DOHH2 (cell line): ENCODE measurements around the gene CTSF.
A peak's percentile ranks its signal among the peaks of the same experiment; 100 is the strongest.

Experiments
- H3F3A ChIP-seq: fragments of 200-600 bp; sonication (generic), shearing (Covaris generic); 2 replicates; pipeline ENCODE4 v1.6.0; 2016; ENCODE audit warnings: antibody characterized with exemption, mild to moderate bottlenecking; ENCODE audit not compliant: control insufficient read depth, insufficient read depth
- H3K27ac ChIP-seq: fragments of 200-600 bp; sonication (generic); 2 replicates; pipeline ENCODE4 v1.5.1; 2014; ENCODE audit warnings: low read depth, mild to moderate bottlenecking, low read length, moderate library complexity
- H3K27me3 ChIP-seq: fragments of 200-600 bp; sonication (generic); 2 replicates; pipeline ENCODE4 v1.6.1; 2014; ENCODE audit warnings: mild to moderate bottlenecking, low read length, mixed read lengths; ENCODE audit not compliant: control insufficient read depth
- H3K36me3 ChIP-seq: fragments of 200-600 bp; sonication (generic); 2 replicates; pipeline ENCODE4 v1.6.1; 2014; ENCODE audit warnings: mild to moderate bottlenecking, low read length, moderate library complexity, mixed read lengths; ENCODE audit not compliant: control insufficient read depth
- H3K4me1 ChIP-seq: fragments of 200-600 bp; sonication (generic); 2 replicates; pipeline ENCODE4 v1.6.1; 2014; ENCODE audit warnings: mild to moderate bottlenecking, low read length, mixed read lengths; ENCODE audit not compliant: control insufficient read depth
- H3K4me2 ChIP-seq: fragments of 200-600 bp; sonication (generic); 2 replicates; pipeline ENCODE4 v1.6.0; 2014; ENCODE audit warnings: mild to moderate bottlenecking, low read length, moderate library complexity
- H3K4me3 ChIP-seq: fragments of 200-600 bp; sonication (generic); 2 replicates; pipeline ENCODE4 v1.5.1; 2014; ENCODE audit warnings: mild to moderate bottlenecking, low read length, mixed read lengths
- H3K79me2 ChIP-seq: fragments of 200-600 bp; sonication (generic); 2 replicates; pipeline ENCODE4 v1.6.1; 2014; ENCODE audit warnings: mild to moderate bottlenecking, low read length, mixed read lengths; ENCODE audit not compliant: control insufficient read depth
- H3K9me2 ChIP-seq: fragments of 200-600 bp; sonication (generic); replicated peaks from 2 replicates; pipeline ENCODE4 v1.6.1; 2014; ENCODE audit warnings: mild to moderate bottlenecking, low read length, mixed read lengths; ENCODE audit not compliant: control insufficient read depth
- H3K9me3 ChIP-seq: fragments of 200-600 bp; sonication (generic); 2 replicates; pipeline ENCODE4 v1.6.1; 2014; ENCODE audit warnings: antibody characterized with exemption, low read length, mixed read lengths; ENCODE audit not compliant: control insufficient read depth, insufficient read depth
- H4K20me1 ChIP-seq: fragments of 200-600 bp; sonication (generic); 2 replicates; pipeline ENCODE4 v1.6.0; 2014; ENCODE audit warnings: low read depth, mild to moderate bottlenecking, antibody characterized with exemption, low read length, moderate library complexity; ENCODE audit not compliant: control insufficient read depth, insufficient read depth
- EZH2phosphoT487 ChIP-seq: fragments of 200-600 bp; sonication (generic); IDR thresholded peaks from 2 replicates; pipeline ENCODE4 v1.6.1; 2017; ENCODE audit warnings: borderline replicate concordance, mild to moderate bottlenecking, antibody characterized with exemption, low read length, moderate library complexity, mixed read lengths
- TF ChIP-seq, protein P1 (sequence below): fragments of 200-600 bp; sonication (generic); IDR thresholded peaks from one replicate; pipeline ENCODE4 v1.5.1; 2014; ENCODE audit warnings: antibody characterized with exemption, mild to moderate bottlenecking, low read depth, low read length; ENCODE audit not compliant: poor library complexity, severe bottlenecking

CTSF gene

GRCh38 chr11:66595245-66595904 lies 27.0 kb upstream of the CTSF start:
- no peak overlapping the region for H3K4me3 ChIP-seq
- H4K20me1 ChIP-seq, result no peaks in the 10 kb centered on the region
- H3K4me2 ChIP-seq, result 0 out of 2 replicates have a peak overlapping the region, but pooled peaks have one; percentile 4
- TF ChIP-seq, protein P1, sequence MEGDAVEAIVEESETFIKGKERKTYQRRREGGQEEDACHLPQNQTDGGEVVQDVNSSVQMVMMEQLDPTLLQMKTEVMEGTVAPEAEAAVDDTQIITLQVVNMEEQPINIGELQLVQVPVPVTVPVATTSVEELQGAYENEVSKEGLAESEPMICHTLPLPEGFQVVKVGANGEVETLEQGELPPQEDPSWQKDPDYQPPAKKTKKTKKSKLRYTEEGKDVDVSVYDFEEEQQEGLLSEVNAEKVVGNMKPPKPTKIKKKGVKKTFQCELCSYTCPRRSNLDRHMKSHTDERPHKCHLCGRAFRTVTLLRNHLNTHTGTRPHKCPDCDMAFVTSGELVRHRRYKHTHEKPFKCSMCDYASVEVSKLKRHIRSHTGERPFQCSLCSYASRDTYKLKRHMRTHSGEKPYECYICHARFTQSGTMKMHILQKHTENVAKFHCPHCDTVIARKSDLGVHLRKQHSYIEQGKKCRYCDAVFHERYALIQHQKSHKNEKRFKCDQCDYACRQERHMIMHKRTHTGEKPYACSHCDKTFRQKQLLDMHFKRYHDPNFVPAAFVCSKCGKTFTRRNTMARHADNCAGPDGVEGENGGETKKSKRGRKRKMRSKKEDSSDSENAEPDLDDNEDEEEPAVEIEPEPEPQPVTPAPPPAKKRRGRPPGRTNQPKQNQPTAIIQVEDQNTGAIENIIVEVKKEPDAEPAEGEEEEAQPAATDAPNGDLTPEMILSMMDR, result no peak
- TF ChIP-seq EZH2phosphoT487, result no peak
- H3F3A ChIP-seq, result no peaks in the 10 kb centered on the region
- no peak overlapping the region for H3K27ac ChIP-seq
- H3K36me3 ChIP-seq, result peaks cover 13% of the 10 kb centered on the region
- peaks cover 20% of the 10 kb centered on the region for H3K79me2 ChIP-seq
- no peaks in the 10 kb centered on the region for H3K9me2 ChIP-seq
- H3K9me3 ChIP-seq, result no peaks in the 10 kb centered on the region
- 0 out of 2 replicates have a peak, but pooled peaks cover 4% of the 10 kb centered on the region for H3K27me3 ChIP-seq
- H3K4me1 ChIP-seq, result peaks cover 36% of the 10 kb centered on the region

- no peaks in the 10 kb centered on the region for H3K9me3 ChIP-seq
- H3K4me3 ChIP-seq, result peak overlapping the region; percentile 99
- H3K27me3 ChIP-seq, result 0 out of 2 replicates have a peak, but pooled peaks cover 4% of the 10 kb centered on the region
- TF ChIP-seq EZH2phosphoT487, result no peak
- TF ChIP-seq, protein P1, result no peak
- H3K4me1 ChIP-seq, result peaks cover 27% of the 10 kb centered on the region
- no peak overlapping the region for H3K27ac ChIP-seq
- H3K36me3 ChIP-seq, result no peaks in the 10 kb centered on the region
- H3K9me2 ChIP-seq, result no peaks in the 10 kb centered on the region
- no peaks in the 10 kb centered on the region for H4K20me1 ChIP-seq
- H3K4me2 ChIP-seq, result peak overlapping the region; percentile 99
- no peaks in the 10 kb centered on the region for H3F3A ChIP-seq
- peaks cover 20% of the 10 kb centered on the region for H3K79me2 ChIP-seq
Measured at GRCh38 chr11:66593650-66594049, 25.2 kb upstream of the CTSF start.

DNA sequence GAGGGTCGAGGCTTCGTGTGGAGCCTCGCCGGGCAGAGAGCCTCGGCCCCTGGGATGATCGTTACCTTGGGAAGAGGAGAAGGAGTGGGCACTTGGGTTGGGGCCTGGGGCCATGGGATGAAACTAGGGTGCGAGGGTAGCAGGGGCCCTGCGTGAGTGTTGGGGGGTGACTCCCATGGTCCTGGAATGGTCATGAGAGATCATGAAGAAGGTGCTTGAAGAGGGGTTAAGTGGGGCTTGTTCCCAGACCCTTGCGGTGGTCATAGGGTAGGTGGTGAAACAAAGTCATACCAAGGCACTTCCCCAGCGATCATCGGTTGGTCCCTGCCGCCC lies 24.9 kb upstream of the CTSF start:
- TF ChIP-seq EZH2phosphoT487, result no peak
- TF ChIP-seq, protein P1, result no peak
- Histone ChIP-seq H3K9me3 (no peaks in the 10 kb centered on the region), H3K4me2 (peak overlapping the region; percentile 99), H3F3A (no peaks in the 10 kb centered on the region), H3K4me3 (peak overlapping the region; percentile 99), H3K27ac (peak overlapping the region; percentile 35; the same call in 1 of the 2 replicates), H3K9me2 (no peaks in the 10 kb centered on the region), H3K4me1 (peaks cover 27% of the 10 kb centered on the region), H3K36me3 (no peaks in the 10 kb centered on the region), H3K79me2 (peaks cover 20% of the 10 kb centered on the region), H3K27me3 (0 out of 2 replicates have a peak, but pooled peaks cover 4% of the 10 kb centered on the region), H4K20me1 (no peaks in the 10 kb centered on the region)
